ENCODE results near the gene ALG1L2. TPM values are rescaled to one million over a fixed set of nuclear protein-coding genes. Genes with fewer than 3 reads are reported as not detected.
"Not testable (repeated sequence)": the region's sequence is repeated elsewhere in the genome, so short reads cannot be mapped to it uniquely, and the experiment has no call there.

The ALG1L2 gene
- total RNA-seq, 1 experiment from 2014 or later: not detected

DNA sequence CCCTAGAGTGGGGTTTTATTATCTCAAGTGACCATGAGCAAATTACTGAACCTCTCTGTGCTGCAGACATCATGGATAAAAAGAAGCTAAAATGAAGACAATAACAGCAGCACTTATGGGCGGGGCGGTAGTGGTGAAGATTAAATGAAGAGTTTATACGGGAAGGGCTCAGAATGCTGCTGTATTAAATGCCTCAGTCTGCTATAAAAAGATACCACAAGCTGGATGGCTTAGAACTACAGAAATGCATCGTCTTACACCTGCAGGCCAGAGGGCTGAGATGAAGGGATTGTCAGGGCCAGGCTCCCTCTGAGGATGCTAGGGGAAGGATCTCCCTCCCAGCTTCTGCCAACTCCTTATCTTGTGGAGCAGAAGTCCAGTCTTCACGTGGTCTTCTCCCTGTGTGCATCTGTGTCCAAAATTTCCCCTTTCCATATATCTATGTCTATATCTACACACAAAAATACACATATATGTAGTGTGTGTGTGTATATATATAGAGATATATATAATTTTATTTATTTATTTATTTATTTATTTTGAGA lies 2.9 kb downstream of the ALG1L2 start:
- H3K27me3 ChIP-seq (replicated peaks; ENCODE audit: insufficient read depth, low read depth, low read length, poor library complexity): no peaks in the 10 kb centered on the region
- intact Hi-C loops (cut with micrococcal nuclease; ENCODE audit: unreplicated experiment): no loop called here
- TF ChIP-seq, protein P1, sequence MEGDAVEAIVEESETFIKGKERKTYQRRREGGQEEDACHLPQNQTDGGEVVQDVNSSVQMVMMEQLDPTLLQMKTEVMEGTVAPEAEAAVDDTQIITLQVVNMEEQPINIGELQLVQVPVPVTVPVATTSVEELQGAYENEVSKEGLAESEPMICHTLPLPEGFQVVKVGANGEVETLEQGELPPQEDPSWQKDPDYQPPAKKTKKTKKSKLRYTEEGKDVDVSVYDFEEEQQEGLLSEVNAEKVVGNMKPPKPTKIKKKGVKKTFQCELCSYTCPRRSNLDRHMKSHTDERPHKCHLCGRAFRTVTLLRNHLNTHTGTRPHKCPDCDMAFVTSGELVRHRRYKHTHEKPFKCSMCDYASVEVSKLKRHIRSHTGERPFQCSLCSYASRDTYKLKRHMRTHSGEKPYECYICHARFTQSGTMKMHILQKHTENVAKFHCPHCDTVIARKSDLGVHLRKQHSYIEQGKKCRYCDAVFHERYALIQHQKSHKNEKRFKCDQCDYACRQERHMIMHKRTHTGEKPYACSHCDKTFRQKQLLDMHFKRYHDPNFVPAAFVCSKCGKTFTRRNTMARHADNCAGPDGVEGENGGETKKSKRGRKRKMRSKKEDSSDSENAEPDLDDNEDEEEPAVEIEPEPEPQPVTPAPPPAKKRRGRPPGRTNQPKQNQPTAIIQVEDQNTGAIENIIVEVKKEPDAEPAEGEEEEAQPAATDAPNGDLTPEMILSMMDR (conservative IDR thresholded peaks at IDR 0.05; ENCODE audit: low read depth, low read length): no peak
- TF ChIP-seq EZH2 (IDR thresholded peaks at IDR 0.05; ENCODE audit: borderline replicate concordance, low read depth, low read length, poor library complexity, severe bottlenecking): no peak
- H3K4me3 ChIP-seq (ENCODE audit: low read depth, low read length, poor library complexity, severe bottlenecking): no peak overlapping the region
- ChIA-PET CTCF (no interaction called here), POLR2A (ENCODE audit: low non-redundant PET) (no interaction called here)
- no peaks in the 10 kb centered on the region for H3K4me1 ChIP-seq (ENCODE audit: insufficient read depth, low read length, poor library complexity, severe bottlenecking)
- no peak overlapping the region for H3K27ac ChIP-seq (ENCODE audit: low read depth, low read length, poor library complexity, severe bottlenecking)
- H3K36me3 ChIP-seq (ENCODE audit: insufficient read depth, low read length, poor library complexity, severe bottlenecking): no peaks in the 10 kb centered on the region
- H3K9me3 ChIP-seq (ENCODE audit: low read depth, low read length, poor library complexity, severe bottlenecking): no peaks in the 10 kb centered on the region
- no peak for DNase-seq (ENCODE audit: low spot score)
- BruUV-seq (replicated peaks): no TSS peak

DNA sequence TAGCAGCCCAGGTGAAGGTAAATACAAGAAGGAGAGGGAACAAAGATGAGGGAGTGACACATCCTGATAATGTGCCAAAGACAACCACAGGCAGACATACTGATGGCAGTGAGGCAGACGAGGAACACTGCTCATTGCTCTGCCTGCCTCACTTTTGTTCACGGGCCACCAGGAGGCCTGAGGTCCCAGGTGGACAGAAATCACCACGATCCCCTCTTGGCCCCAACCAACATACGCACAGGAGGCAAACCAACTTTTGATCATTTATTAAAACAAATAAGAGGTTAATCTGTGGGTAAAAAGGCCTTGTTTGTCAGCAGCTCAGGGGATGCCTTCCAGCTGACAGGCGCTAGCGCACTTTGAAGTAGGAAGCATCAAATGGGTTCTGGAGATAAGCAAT lies 4.2 kb downstream of the ALG1L2 start:
- no peaks in the 10 kb centered on the region for H3K9me3 ChIP-seq (ENCODE audit: low read depth, low read length, poor library complexity, severe bottlenecking)
- no TSS peak for BruUV-seq (replicated peaks)
- H3K4me1 ChIP-seq (ENCODE audit: insufficient read depth, low read length, poor library complexity, severe bottlenecking): no peaks in the 10 kb centered on the region
- H3K36me3 ChIP-seq (ENCODE audit: insufficient read depth, low read length, poor library complexity, severe bottlenecking): no peaks in the 10 kb centered on the region
- H3K4me3 ChIP-seq (ENCODE audit: low read depth, low read length, poor library complexity, severe bottlenecking): no peak overlapping the region
- H3K27me3 ChIP-seq (replicated peaks; ENCODE audit: insufficient read depth, low read depth, low read length, poor library complexity): no peaks in the 10 kb centered on the region
- intact Hi-C loops (cut with micrococcal nuclease; ENCODE audit: unreplicated experiment): no loop called here
- no peak overlapping the region for H3K27ac ChIP-seq (ENCODE audit: low read depth, low read length, poor library complexity, severe bottlenecking)
- no peak for DNase-seq (ENCODE audit: low spot score)
- POLR2A ChIA-PET (ENCODE audit: low non-redundant PET): no interaction called here
- TF ChIP-seq, protein P1 (conservative IDR thresholded peaks at IDR 0.05; ENCODE audit: low read depth, low read length): no peak
- no peak for TF ChIP-seq EZH2 (IDR thresholded peaks at IDR 0.05; ENCODE audit: borderline replicate concordance, low read depth, low read length, poor library complexity, severe bottlenecking)
- CTCF ChIA-PET: no interaction called here

DNA sequence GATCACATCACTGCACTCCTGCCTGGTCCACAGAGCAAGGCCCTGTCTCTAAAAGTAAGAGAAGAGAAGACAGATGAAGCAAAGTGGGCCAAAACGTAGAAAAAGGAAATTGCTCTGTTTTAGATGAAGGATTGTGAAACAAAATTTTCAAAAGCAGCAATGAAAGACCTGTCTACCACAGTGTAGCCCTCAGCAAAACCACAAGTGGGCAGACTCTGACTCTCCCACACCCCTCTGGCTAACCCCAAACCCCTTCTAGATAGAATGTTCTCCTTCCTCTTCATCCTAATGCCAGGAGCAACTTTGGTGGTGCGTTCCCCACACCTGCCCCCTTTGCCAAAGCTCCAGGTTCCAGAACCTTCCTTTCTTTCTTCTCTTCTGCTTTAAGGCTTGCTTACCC lies 5.0 kb downstream of the ALG1L2 start:
- BruUV-seq (replicated peaks); H3K27me3 ChIP-seq (replicated peaks; ENCODE audit: insufficient read depth, low read depth, low read length, poor library complexity); H3K27ac ChIP-seq (ENCODE audit: low read depth, low read length, poor library complexity, severe bottlenecking); H3K9me3 ChIP-seq (ENCODE audit: low read depth, low read length, poor library complexity, severe bottlenecking); DNase-seq (ENCODE audit: low spot score); H3K36me3 ChIP-seq (ENCODE audit: insufficient read depth, low read length, poor library complexity, severe bottlenecking); CTCF ChIA-PET; POLR2A ChIA-PET (ENCODE audit: low non-redundant PET); H3K4me3 ChIP-seq (ENCODE audit: low read depth, low read length, poor library complexity, severe bottlenecking); intact Hi-C loops (cut with micrococcal nuclease; ENCODE audit: unreplicated experiment); H3K4me1 ChIP-seq (ENCODE audit: insufficient read depth, low read length, poor library complexity, severe bottlenecking): not testable (repeated sequence)

DNA sequence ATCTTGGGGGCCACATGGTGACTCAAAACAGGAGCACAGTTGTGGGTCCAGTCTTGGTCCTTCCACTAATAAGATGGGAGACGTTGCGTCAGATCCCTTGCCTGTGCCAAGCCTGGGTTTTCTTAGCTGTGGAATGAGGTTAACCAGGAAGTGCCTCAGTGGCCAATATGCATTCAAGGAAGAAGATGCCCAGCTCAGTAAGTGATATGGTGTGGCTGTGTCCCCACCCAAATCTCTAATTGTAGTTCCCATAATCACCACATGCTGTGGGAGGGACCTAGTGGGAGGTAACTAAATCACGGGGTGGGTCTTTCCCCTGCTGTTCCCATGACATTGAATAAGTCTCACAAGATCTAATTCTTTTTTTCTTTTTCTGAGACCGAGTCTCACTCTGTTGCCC lies 6.4 kb downstream of the ALG1L2 start:
- TF ChIP-seq EZH2 (IDR thresholded peaks at IDR 0.05; ENCODE audit: borderline replicate concordance, low read depth, low read length, poor library complexity, severe bottlenecking): no peak
- TF ChIP-seq, protein P1 (conservative IDR thresholded peaks at IDR 0.05; ENCODE audit: low read depth, low read length): no peak
- Histone ChIP-seq H3K4me1 (ENCODE audit: insufficient read depth, low read length, poor library complexity, severe bottlenecking) (no peaks in the 10 kb centered on the region), H3K27me3 (replicated peaks; ENCODE audit: insufficient read depth, low read depth, low read length, poor library complexity) (no peaks in the 10 kb centered on the region), H3K4me3 (ENCODE audit: low read depth, low read length, poor library complexity, severe bottlenecking) (no peak overlapping the region), H3K36me3 (ENCODE audit: insufficient read depth, low read length, poor library complexity, severe bottlenecking) (no peaks in the 10 kb centered on the region), H3K9me3 (ENCODE audit: low read depth, low read length, poor library complexity, severe bottlenecking) (no peaks in the 10 kb centered on the region), H3K27ac (ENCODE audit: low read depth, low read length, poor library complexity, severe bottlenecking) (no peak overlapping the region)
- intact Hi-C loops (cut with micrococcal nuclease; ENCODE audit: unreplicated experiment): loop anchor here (2.0 kb wide), 1 partner anchor 45 kb away; no protein-coding TSS in a partner anchor
- ChIA-PET POLR2A (ENCODE audit: low non-redundant PET) (no interaction called here), CTCF (no interaction called here)
- no TSS peak for BruUV-seq (replicated peaks)
- no peak for DNase-seq (ENCODE audit: low spot score)

DNA sequence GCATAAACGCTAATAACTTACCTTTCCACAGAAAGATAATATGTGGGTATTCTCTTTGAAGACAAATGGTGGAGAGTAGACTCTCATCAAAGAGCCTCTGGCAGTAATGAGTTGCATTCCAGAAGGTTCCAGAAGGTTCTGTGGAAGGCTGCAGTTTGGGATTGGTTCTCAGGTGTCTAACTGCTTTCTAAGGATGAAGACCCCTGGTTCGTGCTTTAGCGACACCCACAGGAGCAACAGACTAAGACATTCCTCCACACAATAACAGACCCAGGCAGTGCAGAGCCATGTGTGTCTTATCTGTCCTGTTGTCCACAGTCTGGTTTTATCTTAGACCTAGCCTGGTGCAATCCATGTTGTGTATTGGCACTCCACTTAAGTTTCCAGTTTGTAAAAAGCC lies 9.1 kb downstream of the ALG1L2 start:
- DNase-seq (ENCODE audit: low spot score); CTCF ChIA-PET; H3K9me3 ChIP-seq (ENCODE audit: low read depth, low read length, poor library complexity, severe bottlenecking); H3K4me3 ChIP-seq (ENCODE audit: low read depth, low read length, poor library complexity, severe bottlenecking); H3K27me3 ChIP-seq (replicated peaks; ENCODE audit: insufficient read depth, low read depth, low read length, poor library complexity); BruUV-seq (replicated peaks); H3K27ac ChIP-seq (ENCODE audit: low read depth, low read length, poor library complexity, severe bottlenecking); H3K4me1 ChIP-seq (ENCODE audit: insufficient read depth, low read length, poor library complexity, severe bottlenecking); H3K36me3 ChIP-seq (ENCODE audit: insufficient read depth, low read length, poor library complexity, severe bottlenecking); POLR2A ChIA-PET (ENCODE audit: low non-redundant PET): not testable (repeated sequence)
- intact Hi-C loops (cut with micrococcal nuclease; ENCODE audit: unreplicated experiment): loop anchor here (10.0 kb wide), 1 partner anchor 606 kb away; no protein-coding TSS in a partner anchor

All from A673 (cell line).